Activated CD4-positive, alpha-beta memory T cell treated with anti-CD3 and anti-CD28 coated beads, Interleukin-2, amount 10 ng/mL, durations not matched to agents 7 days and 5 days (primary cell): ENCODE measurements around the gene SLC22A2. TPM values are rescaled to one million over a fixed set of nuclear protein-coding genes. Genes with fewer than 3 reads are reported as not detected.

Experiments
- CTCF ChIA-PET: fragments of 350-600 bp; sonication (Branson Sonifier 250); formaldehyde crosslinking; loops from one replicate; lab custom pipeline; 2021; ENCODE audit warnings: antibody characterized with exemption, inconsistent platforms; lab: Charles Lee
- POLR2A ChIA-PET: fragments of 350-600 bp; sonication (Branson Sonifier 250); formaldehyde crosslinking; loops from one replicate; lab custom pipeline; 2021; ENCODE audit warnings: antibody characterized with exemption; lab: Charles Lee
- DNase-seq: peaks from one replicate; pipeline ENCODE4 v3.0.0-alpha.2; 2020
- H3K27ac Mint-ChIP-seq: one replicate; pipeline ENCODE4 v1.8.0; 2021; ENCODE audit warnings: mild to moderate bottlenecking, mixed read lengths
- H3K27me3 Mint-ChIP-seq: one replicate; pipeline ENCODE4 v1.8.0; 2021; ENCODE audit warnings: mixed read lengths
- H3K36me3 Mint-ChIP-seq: one replicate; pipeline ENCODE4 v1.8.0; 2021; ENCODE audit warnings: low read depth, mixed read lengths
- H3K4me1 Mint-ChIP-seq: one replicate; pipeline ENCODE4 v1.8.0; 2021; ENCODE audit warnings: mixed read lengths
- H3K4me3 Mint-ChIP-seq: one replicate; pipeline ENCODE4 v1.8.0; 2021; ENCODE audit warnings: mild to moderate bottlenecking, mixed read lengths
- H3K9me3 Mint-ChIP-seq: one replicate; pipeline ENCODE4 v1.8.0; 2021; ENCODE audit warnings: mixed read lengths
- total RNA-seq, 2 experiments: library from RNA; stranded (reverse); gene quantifications; one replicate each; pipeline ENCODE4 v1.2.3, GENCODE V29; 2021

SLC22A2 gene
- total RNA-seq, 2 experiments from 2014 or later: not detected

DNA sequence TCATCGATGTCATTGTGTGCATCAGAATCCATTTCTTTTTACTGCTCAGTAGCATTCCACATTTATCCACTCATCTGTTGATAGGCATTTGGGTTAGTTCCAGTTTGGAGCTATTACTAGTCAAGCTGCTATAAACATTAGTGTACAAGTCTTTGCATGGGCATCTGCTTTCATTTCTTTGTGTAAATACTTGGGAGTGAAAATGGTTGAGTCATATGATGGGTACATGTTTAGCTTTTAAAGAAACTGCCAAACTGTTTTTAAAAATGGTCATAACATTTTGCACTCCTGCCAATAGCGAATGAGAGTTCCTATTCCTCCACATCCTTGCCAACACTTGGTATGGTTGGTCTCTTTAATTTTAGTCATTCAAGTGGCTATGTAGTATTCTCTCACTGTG is 21.2 kb upstream of the SLC22A2 start:
- Mint-ChIP-seq H3K27me3 (peaks cover 9% of the 10 kb centered on the region), H3K27ac (no peak overlapping the region), H3K36me3 (no peaks in the 10 kb centered on the region), H3K4me3 (no peak overlapping the region), H3K9me3 (no peaks in the 10 kb centered on the region), H3K4me1 (no peaks in the 10 kb centered on the region)
- ChIA-PET POLR2A (no interaction called here), CTCF (no interaction called here)
- no peak for DNase-seq

DNA sequence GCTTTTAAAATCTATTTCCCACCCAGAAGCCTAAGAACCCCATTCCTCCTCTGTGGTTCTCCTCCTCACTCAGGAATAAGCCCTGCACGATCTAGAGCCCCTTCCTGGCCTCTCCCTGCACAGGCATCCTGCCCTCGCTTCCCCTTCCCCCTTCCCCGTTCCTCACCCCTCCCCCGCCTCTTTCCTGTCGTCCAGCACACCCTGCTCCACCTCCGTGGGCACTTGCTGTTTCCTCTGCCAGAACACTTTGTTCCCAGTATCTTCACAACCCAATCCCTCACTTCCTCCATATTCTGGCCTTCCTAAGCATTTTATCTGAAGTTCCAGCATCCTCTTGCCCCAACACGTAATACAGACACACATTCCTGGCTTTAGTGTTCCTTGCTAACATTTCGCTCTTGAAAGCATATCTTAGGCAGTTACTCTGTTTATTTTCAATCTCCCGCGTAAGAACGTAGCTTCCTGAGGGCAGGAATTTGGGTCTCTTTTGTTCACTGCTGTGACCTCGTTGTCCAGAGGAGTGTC is 20.2 kb upstream of the SLC22A2 start:
- Mint-ChIP-seq H3K4me3 (no peak overlapping the region), H3K4me1 (no peaks in the 10 kb centered on the region), H3K36me3 (no peaks in the 10 kb centered on the region), H3K27ac (no peak overlapping the region), H3K9me3 (no peaks in the 10 kb centered on the region), H3K27me3 (peaks cover 7% of the 10 kb centered on the region)
- DNase-seq: no peak
- ChIA-PET POLR2A (no interaction called here), CTCF (no interaction called here)

- H3K4me3 Mint-ChIP-seq: no peak overlapping the region
- no peaks in the 10 kb centered on the region for H3K4me1 Mint-ChIP-seq
- ChIA-PET POLR2A (no interaction called here), CTCF (no interaction called here)
- no peaks in the 10 kb centered on the region for H3K9me3 Mint-ChIP-seq
- H3K27me3 Mint-ChIP-seq: peaks cover 7% of the 10 kb centered on the region
- H3K36me3 Mint-ChIP-seq: no peaks in the 10 kb centered on the region
- DNase-seq: no peak
- H3K27ac Mint-ChIP-seq: no peak overlapping the region
These were observed 19.7 kb upstream of the SLC22A2 start for GRCh38 chr6:160278311-160278710.

- Mint-ChIP-seq H3K4me1 (no peaks in the 10 kb centered on the region), H3K27ac (no peak overlapping the region), H3K9me3 (no peaks in the 10 kb centered on the region), H3K36me3 (no peaks in the 10 kb centered on the region), H3K4me3 (no peak overlapping the region), H3K27me3 (peaks cover 4% of the 10 kb centered on the region)
- ChIA-PET CTCF (no interaction called here), POLR2A (no interaction called here)
- no peak for DNase-seq
These were observed 18.9 kb upstream of the SLC22A2 start for GRCh38 chr6:160277546-160277945.

GRCh38 chr6:160277144-160277543 is 18.5 kb upstream of the SLC22A2 start:
- H3K4me3 Mint-ChIP-seq: no peak overlapping the region
- peaks cover 4% of the 10 kb centered on the region for H3K27me3 Mint-ChIP-seq
- no peak for DNase-seq
- POLR2A ChIA-PET: no interaction called here
- H3K9me3 Mint-ChIP-seq: no peaks in the 10 kb centered on the region
- CTCF ChIA-PET: no interaction called here
- no peak overlapping the region for H3K27ac Mint-ChIP-seq
- H3K4me1 Mint-ChIP-seq: no peaks in the 10 kb centered on the region
- no peaks in the 10 kb centered on the region for H3K36me3 Mint-ChIP-seq

- CTCF ChIA-PET: no interaction called here
- POLR2A ChIA-PET: no interaction called here
- Mint-ChIP-seq H3K27me3 (no peaks in the 10 kb centered on the region), H3K9me3 (no peaks in the 10 kb centered on the region), H3K36me3 (no peaks in the 10 kb centered on the region), H3K27ac (no peak overlapping the region), H3K4me3 (no peak overlapping the region), H3K4me1 (no peaks in the 10 kb centered on the region)
- no peak for DNase-seq
These were observed 17.5 kb upstream of the SLC22A2 start for GRCh38 chr6:160276126-160276525.

- no peaks in the 10 kb centered on the region for H3K27me3 Mint-ChIP-seq
- ChIA-PET CTCF (no interaction called here), POLR2A (no interaction called here)
- H3K36me3 Mint-ChIP-seq: no peaks in the 10 kb centered on the region
- H3K4me3 Mint-ChIP-seq: no peak overlapping the region
- no peaks in the 10 kb centered on the region for H3K4me1 Mint-ChIP-seq
- no peak overlapping the region for H3K27ac Mint-ChIP-seq
- no peak for DNase-seq
- no peaks in the 10 kb centered on the region for H3K9me3 Mint-ChIP-seq
These were observed 16.9 kb upstream of the SLC22A2 start for GRCh38 chr6:160275511-160276003.

GRCh38 chr6:160274871-160275510 is 16.4 kb upstream of the SLC22A2 start:
- no peaks in the 10 kb centered on the region for H3K4me1 Mint-ChIP-seq
- no peak overlapping the region for H3K27ac Mint-ChIP-seq
- H3K27me3 Mint-ChIP-seq: no peaks in the 10 kb centered on the region
- H3K4me3 Mint-ChIP-seq: no peak overlapping the region
- no peaks in the 10 kb centered on the region for H3K9me3 Mint-ChIP-seq
- ChIA-PET CTCF (no interaction called here), POLR2A (no interaction called here)
- H3K36me3 Mint-ChIP-seq: no peaks in the 10 kb centered on the region
- DNase-seq: no peak

GRCh38 chr6:160273750-160274149 is 15.1 kb upstream of the SLC22A2 start:
- CTCF ChIA-PET: no interaction called here
- Mint-ChIP-seq H3K36me3 (no peaks in the 10 kb centered on the region), H3K9me3 (no peaks in the 10 kb centered on the region), H3K27me3 (no peaks in the 10 kb centered on the region), H3K4me3 (no peak overlapping the region), H3K4me1 (no peaks in the 10 kb centered on the region), H3K27ac (no peak overlapping the region)
- POLR2A ChIA-PET: no interaction called here
- DNase-seq: no peak

DNA sequence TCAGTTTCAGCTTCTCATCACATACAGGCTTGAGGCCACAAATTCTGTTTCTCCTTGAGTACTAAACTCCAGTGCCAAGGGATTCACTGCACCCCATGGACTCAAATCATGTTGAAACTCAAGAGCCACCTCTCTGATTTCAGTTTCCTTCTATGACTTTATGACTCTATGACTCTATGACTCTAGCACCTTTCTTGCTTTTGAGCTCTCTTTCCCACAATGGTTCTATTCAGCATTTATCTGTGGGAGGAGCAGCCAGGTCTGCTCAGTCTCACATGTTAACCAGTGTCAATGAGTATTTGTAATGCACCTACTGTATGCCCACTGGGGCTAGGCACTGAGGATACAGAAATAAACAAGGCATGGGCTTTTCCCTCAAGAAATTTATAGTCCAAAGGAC is 14.6 kb upstream of the SLC22A2 start:
- no peaks in the 10 kb centered on the region for H3K36me3 Mint-ChIP-seq
- no peak for DNase-seq
- H3K27ac Mint-ChIP-seq: no peak overlapping the region
- no peak overlapping the region for H3K4me3 Mint-ChIP-seq
- no peaks in the 10 kb centered on the region for H3K27me3 Mint-ChIP-seq
- CTCF ChIA-PET: no interaction called here
- no peaks in the 10 kb centered on the region for H3K4me1 Mint-ChIP-seq
- H3K9me3 Mint-ChIP-seq: no peaks in the 10 kb centered on the region
- POLR2A ChIA-PET: no interaction called here

DNA sequence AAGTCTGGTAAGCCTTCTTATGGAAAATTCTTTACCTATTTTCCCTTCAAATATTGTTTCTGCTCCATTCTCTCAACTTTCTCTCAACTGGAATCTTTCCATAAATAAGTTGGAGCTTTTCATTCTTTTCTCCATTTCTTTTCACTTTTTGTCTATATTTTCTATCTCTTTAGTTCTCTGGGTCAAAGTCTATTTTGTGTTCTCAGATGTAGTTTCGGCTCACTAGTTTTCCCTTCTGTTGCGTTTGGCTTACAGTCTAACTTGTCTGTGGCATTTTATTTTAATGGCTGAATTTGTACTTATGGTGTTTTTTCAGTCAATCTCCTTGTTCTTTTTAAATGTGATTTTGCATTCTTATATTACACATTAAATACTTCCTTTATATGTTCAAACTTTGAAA is 14.1 kb upstream of the SLC22A2 start:
- H3K9me3 Mint-ChIP-seq: no peaks in the 10 kb centered on the region
- no peaks in the 10 kb centered on the region for H3K27me3 Mint-ChIP-seq
- ChIA-PET POLR2A (no interaction called here), CTCF (no interaction called here)
- H3K36me3 Mint-ChIP-seq: no peaks in the 10 kb centered on the region
- H3K27ac Mint-ChIP-seq: no peak overlapping the region
- H3K4me1 Mint-ChIP-seq: no peaks in the 10 kb centered on the region
- H3K4me3 Mint-ChIP-seq: no peak overlapping the region
- no peak for DNase-seq

GRCh38 chr6:160270347-160270746 is 11.7 kb upstream of the SLC22A2 start:
- peaks cover 8% of the 10 kb centered on the region for H3K4me1 Mint-ChIP-seq
- CTCF ChIA-PET: no interaction called here
- H3K27me3 Mint-ChIP-seq: no peaks in the 10 kb centered on the region
- H3K9me3 Mint-ChIP-seq: no peaks in the 10 kb centered on the region
- H3K36me3 Mint-ChIP-seq: no peaks in the 10 kb centered on the region
- no peak overlapping the region for H3K4me3 Mint-ChIP-seq
- POLR2A ChIA-PET: no interaction called here
- no peak overlapping the region for H3K27ac Mint-ChIP-seq
- DNase-seq: no peak

- Mint-ChIP-seq H3K9me3 (no peaks in the 10 kb centered on the region), H3K4me1 (peaks cover 8% of the 10 kb centered on the region), H3K27me3 (no peaks in the 10 kb centered on the region), H3K27ac (no peak overlapping the region), H3K36me3 (no peaks in the 10 kb centered on the region), H3K4me3 (no peak overlapping the region)
- ChIA-PET POLR2A (no interaction called here), CTCF (no interaction called here)
- no peak for DNase-seq
These were observed 11.2 kb upstream of the SLC22A2 start for GRCh38 chr6:160269771-160270170.

DNA sequence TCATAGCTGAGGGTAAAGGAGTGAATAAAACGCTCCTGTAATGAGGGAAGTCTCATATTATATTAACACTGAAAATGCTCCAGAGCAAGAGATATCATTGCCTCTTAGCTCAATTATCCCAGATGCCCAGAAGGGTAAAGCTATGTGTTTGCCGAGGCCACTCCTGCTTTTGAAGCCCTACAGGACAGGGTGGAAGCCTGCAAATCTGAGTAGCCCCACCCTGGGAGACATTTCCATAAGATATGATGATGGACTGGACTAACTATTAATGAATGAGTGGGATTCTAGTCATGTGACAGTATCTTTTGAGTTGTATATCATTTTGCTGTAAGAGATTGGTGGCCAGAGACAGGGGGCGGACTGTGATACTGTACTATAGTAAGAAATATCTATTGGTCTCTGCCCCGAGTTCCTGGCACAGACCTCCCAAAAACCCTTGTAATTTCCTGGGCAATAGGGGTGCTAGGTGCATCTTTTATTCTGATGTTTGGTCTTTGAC is 10.5 kb upstream of the SLC22A2 start:
- Mint-ChIP-seq H3K27ac (no peak overlapping the region), H3K27me3 (no peaks in the 10 kb centered on the region), H3K9me3 (no peaks in the 10 kb centered on the region), H3K36me3 (no peaks in the 10 kb centered on the region), H3K4me1 (peaks cover 8% of the 10 kb centered on the region), H3K4me3 (no peak overlapping the region)
- no peak for DNase-seq
- ChIA-PET CTCF (no interaction called here), POLR2A (no interaction called here)
